K562 (cell line): Measurements from ENCODE around the gene KASH5. TPM values are rescaled to one million over a fixed set of nuclear protein-coding genes. Genes with fewer than 3 reads are reported as not detected.

Source experiments
- ARID3B ChIP-seq: fragments of 250-450 bp; sonication (Bioruptor Pico); IDR thresholded peaks from 2 replicates; pipeline ENCODE4 v1.4.0; 2020; ENCODE audit warnings: borderline replicate concordance
- CBX3 ChIP-seq, 2 experiments: IDR thresholded peaks; 1 replicate in 1 of 2; 2 replicates in 1 of 2; pipeline ENCODE4 v1.6.1; 2012; ENCODE audit warnings: inconsistent platforms in 2 of 2, low read length in 2 of 2, borderline replicate concordance in 1 of 2, control low read depth in 1 of 2
- ERF ChIP-seq: fragments of 450-650 bp; formaldehyde crosslinking; IDR thresholded peaks from 2 replicates; pipeline ENCODE4 v1.4.0; 2020; ENCODE audit warnings: mild to moderate bottlenecking, mixed read lengths
- FUS ChIP-seq: fragments of 200-400 bp; formaldehyde crosslinking; optimal IDR thresholded peaks from 2 replicates; pipeline ENCODE3; 2017; ENCODE audit warnings: low read depth, low read length
- GTF2F1 ChIP-seq: IDR thresholded peaks from 2 replicates; pipeline ENCODE4 v1.6.1; 2011; ENCODE audit warnings: low read depth, low read length, improper control_type of control experiment
- KLF6 ChIP-seq: fragments of 250-450 bp; sonication (Bioruptor Pico); IDR thresholded peaks from 2 replicates; pipeline ENCODE4 v1.4.0; 2020; ENCODE audit warnings: mild to moderate bottlenecking, moderate library complexity, borderline replicate concordance
- MAFG ChIP-seq: fragments of 450-650 bp; conservative IDR thresholded peaks from 2 replicates; pipeline ENCODE4 v1.6.1; 2016; ENCODE audit warnings: missing genetic modification characterization, missing compliant biosample characterization
- MXI1 ChIP-seq: IDR thresholded peaks from 2 replicates; pipeline ENCODE4 v1.6.1; 2011; ENCODE audit warnings: low read depth, mild to moderate bottlenecking, improper control_type of control experiment, low read length
- RBM22 ChIP-seq: fragments of 200-400 bp; formaldehyde crosslinking; IDR thresholded peaks from 2 replicates; pipeline ENCODE4 v1.6.1; 2018; ENCODE audit warnings: low read length, low read depth; ENCODE audit not compliant: poor library complexity, severe bottlenecking
- SAFB ChIP-seq: fragments of 200-400 bp; formaldehyde crosslinking; IDR thresholded peaks from 2 replicates; pipeline ENCODE4 v1.6.1; 2017; ENCODE audit warnings: low read depth, low read length, borderline replicate concordance
- SMARCE1 ChIP-seq: fragments of 450-650 bp; IDR thresholded peaks from 2 replicates; pipeline ENCODE4 v1.7.1; 2016; ENCODE audit warnings: mild to moderate bottlenecking
- TCF7L2 ChIP-seq: fragments of 150-350 bp; IDR thresholded peaks from 2 replicates; pipeline ENCODE4 v1.6.1; 2016; ENCODE audit warnings: low read depth, mild to moderate bottlenecking, low read length, moderate library complexity
- USF1 ChIP-seq: sonication (generic); formaldehyde crosslinking; IDR thresholded peaks from 2 replicates; pipeline ENCODE4 v1.9.0; 2022; ENCODE audit warnings: mild to moderate bottlenecking, missing genetic modification reagents
- ZBTB43 ChIP-seq: sonication (generic); formaldehyde crosslinking; IDR thresholded peaks from 2 replicates; pipeline ENCODE4 v1.8.0; 2023; ENCODE audit warnings: mild to moderate bottlenecking, missing genetic modification reagents
- ZBTB5 ChIP-seq: fragments of 450-650 bp; IDR thresholded peaks from 2 replicates; pipeline ENCODE4 v1.6.1; 2017; ENCODE audit warnings: antibody characterized with exemption
- ZMIZ1 ChIP-seq, 2 experiments: fragments of 150-350 bp in 1 of 2; IDR thresholded peaks; 2 replicates each; pipeline ENCODE4 v1.6.1; 2012 to 2016; ENCODE audit warnings: low read depth in 2 of 2, low read length in 2 of 2, mild to moderate bottlenecking in 1 of 2, moderate library complexity in 1 of 2
- ZNF224 ChIP-seq: sonication (generic); formaldehyde crosslinking; IDR thresholded peaks from 2 replicates; pipeline ENCODE4 v1.8.0; 2022; ENCODE audit warnings: mild to moderate bottlenecking, missing genetic modification reagents
- ZNF79 ChIP-seq: fragments of 250-450 bp; sonication (Bioruptor Pico); IDR thresholded peaks from 2 replicates; pipeline ENCODE4 v1.4.0; 2020; ENCODE audit warnings: low read depth, mild to moderate bottlenecking, moderate library complexity
- polyA plus RNA-seq, 8 experiments: library from polyadenylated mRNA; depleted of rRNA in 4 of 8; stranded (reverse) in 5 of 8; unstranded in 3 of 8; fragments of >200 nt; fragmentation: Nextera tagmentation in 2 of 8; fragmentation: Illumina TruSeq in 1 of 8; extraction: Ambion mirVana in 2 of 8; extraction: Trizol in 1 of 8; gene quantifications; 2 replicates each; pipeline versions ENCODE4 v1.2.1 to v1.2.3, GENCODE V29; 2011 to 2014; ENCODE audit warnings: inconsistent platforms in 1 of 8, missing spikeins in 1 of 8
- total RNA-seq, 7 experiments: library from RNA; depleted of rRNA in 6 of 7; stranded (reverse); fragments of >200 nt in 6 of 7; fragmentation: Illumina TruSeq in 2 of 7; extraction: Trizol in 2 of 7; gene quantifications; 2 replicates each; pipeline versions ENCODE4 v1.2.1 to v1.2.3, GENCODE V29; 2011 to 2021; ENCODE audit warnings: low replicate concordance in 1 of 7

Gene KASH5
- total and polyA plus RNA-seq, 9 of the 15 experiments (the other 6 are each of a cell fraction or from before 2014, with no cell fraction given), result 0.07 to 0.84 (median 0.34) TPM; not detected in 1

- no peak for TF ChIP-seq ZNF224 (CRISPR knock-in tag)
- TF ChIP-seq FUS, result no peak
- TF ChIP-seq RBM22, result no peak
- 0 out of 2 replicates have a peak, but pooled peaks have one; percentile 29 for TF ChIP-seq SMARCE1
- TF ChIP-seq SAFB, result no peak
- TF ChIP-seq ERF (CRISPR knock-in tag), result no peak
- TF ChIP-seq KLF6 (CRISPR knock-in tag), result no peak
- TF ChIP-seq ZNF79 (CRISPR knock-in tag), result no peak
- TF ChIP-seq ZBTB43 (CRISPR knock-in tag), result no peak
- no peak; the same call in 1 of the 2 replicates for TF ChIP-seq TCF7L2
- TF ChIP-seq MXI1, result no peak
- no peak for TF ChIP-seq MAFG (tag)
- no peak for TF ChIP-seq ZBTB5
- 0 out of 3 replicates have a peak, but pooled peaks of 1 of the 2 experiments have one; percentile 18 for TF ChIP-seq CBX3 (IDR thresholded peaks at IDR 0.05; ENCODE audit: borderline replicate concordance in 1 of 2, low read length in 2 of 2)
- peak in 1 of 2 experiments; percentile 60; a peak in 1 of 4 replicates for TF ChIP-seq ZMIZ1 (IDR thresholded peaks at IDR 0.05; ENCODE audit: low read depth in 2 of 2, low read length in 2 of 2)
- peak; percentile 61; the same call in 1 of the 2 replicates for TF ChIP-seq GTF2F1
- TF ChIP-seq ARID3B, result no peak
- TF ChIP-seq USF1 (CRISPR knock-in tag), result peak; percentile 97
Measured at GRCh38 chr19:49453013-49453756, 65.1 kb downstream of the KASH5 start, which contains the start of gene ALDH16A1 (continued).
